NB4 (cell line): ENCODE measurements around the gene ZNF134.

Experiments used
- MAX ChIP-seq: IDR thresholded peaks from 2 replicates; pipeline ENCODE4 v1.6.1; 2011; ENCODE audit warnings: low read depth, low read length
- MYC ChIP-seq: IDR thresholded peaks from 2 replicates; pipeline ENCODE4 v1.6.1; 2011; ENCODE audit warnings: low read depth, low read length
- TF ChIP-seq, protein P1 (sequence below): IDR thresholded peaks from one replicate; pipeline ENCODE4 v1.5.1; 2012; ENCODE audit warnings: low read depth, low read length

- TF ChIP-seq MAX = no peak
- TF ChIP-seq MYC = no peak
- TF ChIP-seq, protein P1, sequence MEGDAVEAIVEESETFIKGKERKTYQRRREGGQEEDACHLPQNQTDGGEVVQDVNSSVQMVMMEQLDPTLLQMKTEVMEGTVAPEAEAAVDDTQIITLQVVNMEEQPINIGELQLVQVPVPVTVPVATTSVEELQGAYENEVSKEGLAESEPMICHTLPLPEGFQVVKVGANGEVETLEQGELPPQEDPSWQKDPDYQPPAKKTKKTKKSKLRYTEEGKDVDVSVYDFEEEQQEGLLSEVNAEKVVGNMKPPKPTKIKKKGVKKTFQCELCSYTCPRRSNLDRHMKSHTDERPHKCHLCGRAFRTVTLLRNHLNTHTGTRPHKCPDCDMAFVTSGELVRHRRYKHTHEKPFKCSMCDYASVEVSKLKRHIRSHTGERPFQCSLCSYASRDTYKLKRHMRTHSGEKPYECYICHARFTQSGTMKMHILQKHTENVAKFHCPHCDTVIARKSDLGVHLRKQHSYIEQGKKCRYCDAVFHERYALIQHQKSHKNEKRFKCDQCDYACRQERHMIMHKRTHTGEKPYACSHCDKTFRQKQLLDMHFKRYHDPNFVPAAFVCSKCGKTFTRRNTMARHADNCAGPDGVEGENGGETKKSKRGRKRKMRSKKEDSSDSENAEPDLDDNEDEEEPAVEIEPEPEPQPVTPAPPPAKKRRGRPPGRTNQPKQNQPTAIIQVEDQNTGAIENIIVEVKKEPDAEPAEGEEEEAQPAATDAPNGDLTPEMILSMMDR = no peak
These were observed 9.0 kb downstream of the ZNF134 start for GRCh38 chr19:57623091-57623490.
